ENCODE data around the gene KCNG1.

The KCNG1 gene

GRCh38 chr20:51022803-51023616 is at the start of gene KCNG1:
Gene KCNG1 (minus strand): TSS chr20:51023107. CDS start chr20:51010338, 12,769 bp downstream.
- Histone ChIP-seq H3K27me3 (replicated peaks; ENCODE audit: control insufficient read depth, insufficient read depth, low read length) (no peaks in the 10 kb centered on the region; the same call in none of the 2 replicates), H3K4me3 (replicated peaks; ENCODE audit: low read depth, low read length) (no peak within 1 kb of the TSS; the same call in 1 of the 2 replicates), H3K36me3 (ENCODE audit: control insufficient read depth, insufficient read depth, low read length) (no peaks in the 10 kb centered on the region)
- DNase-seq (ENCODE audit: extremely low read depth, insufficient read length) = peak; percentile 24
- no peak for TF ChIP-seq CTCF (IDR thresholded peaks at IDR 0.05; ENCODE audit: insufficient read depth, low read length, poor library complexity, severe bottlenecking)

- no peak overlapping the region for H3K4me3 ChIP-seq (replicated peaks; ENCODE audit: low read depth, low read length)
- TF ChIP-seq CTCF (IDR thresholded peaks at IDR 0.05; ENCODE audit: insufficient read depth, low read length, poor library complexity, severe bottlenecking) = no peak
- H3K36me3 ChIP-seq (ENCODE audit: control insufficient read depth, insufficient read depth, low read length) = no peaks in the 10 kb centered on the region
- DNase-seq (ENCODE audit: extremely low read depth, insufficient read length) = no peak
- H3K27me3 ChIP-seq (replicated peaks; ENCODE audit: control insufficient read depth, insufficient read depth, low read length) = no peaks in the 10 kb centered on the region
Measured at GRCh38 chr20:51070621-51071020, 47.7 kb upstream of the KCNG1 start.

GRCh38 chr20:51067792-51068191 is 44.9 kb upstream of the KCNG1 start:
- Histone ChIP-seq H3K36me3 (ENCODE audit: control insufficient read depth, insufficient read depth, low read length) (no peaks in the 10 kb centered on the region), H3K4me3 (replicated peaks; ENCODE audit: low read depth, low read length) (no peak overlapping the region), H3K27me3 (replicated peaks; ENCODE audit: control insufficient read depth, insufficient read depth, low read length) (no peaks in the 10 kb centered on the region)
- no peak for DNase-seq (ENCODE audit: extremely low read depth, insufficient read length)
- TF ChIP-seq CTCF (IDR thresholded peaks at IDR 0.05; ENCODE audit: insufficient read depth, low read length, poor library complexity, severe bottlenecking) = no peak

GRCh38 chr20:51065615-51066014 is 42.7 kb upstream of the KCNG1 start:
- H3K36me3 ChIP-seq (ENCODE audit: control insufficient read depth, insufficient read depth, low read length) = no peaks in the 10 kb centered on the region

GRCh38 chr20:51064137-51064536 is 41.2 kb upstream of the KCNG1 start:
- no peaks in the 10 kb centered on the region; the same call in none of the 2 replicates for H3K27me3 ChIP-seq (replicated peaks; ENCODE audit: control insufficient read depth, insufficient read depth, low read length)
- H3K36me3 ChIP-seq (ENCODE audit: control insufficient read depth, insufficient read depth, low read length) = no peaks in the 10 kb centered on the region
- no peak for TF ChIP-seq CTCF (IDR thresholded peaks at IDR 0.05; ENCODE audit: insufficient read depth, low read length, poor library complexity, severe bottlenecking)
- no peak overlapping the region for H3K4me3 ChIP-seq (replicated peaks; ENCODE audit: low read depth, low read length)
- DNase-seq (ENCODE audit: extremely low read depth, insufficient read length) = no peak

More at GRCh38 chr20:51065615-51066014, 42.7 kb upstream of the KCNG1 start:
- Histone ChIP-seq H3K4me3 (replicated peaks; ENCODE audit: low read depth, low read length) (no peak overlapping the region), H3K27me3 (replicated peaks; ENCODE audit: control insufficient read depth, insufficient read depth, low read length) (no peaks in the 10 kb centered on the region; the same call in 1 of the 2 replicates)
- TF ChIP-seq CTCF (IDR thresholded peaks at IDR 0.05; ENCODE audit: insufficient read depth, low read length, poor library complexity, severe bottlenecking) = no peak
- no peak for DNase-seq (ENCODE audit: extremely low read depth, insufficient read length)

Data from GM06990 (cell line).